Stimulated activated CD8-positive, alpha-beta memory T cell treated with anti-CD3 and anti-CD28 coated beads, Interleukin-15, amount 100 ng/mL, for 24 hours (primary cell): ENCODE results near the gene MAPK1.
"Not testable (repeated sequence)": the region's sequence is repeated elsewhere in the genome, so short reads cannot be mapped to it uniquely, and the experiment has no call there.

Experiments
- DNase-seq: peaks from one replicate; pipeline ENCODE4 v3.0.0-alpha.2; 2020; ENCODE audit warnings: low read depth

Gene MAPK1

GRCh38 chr22:21818487-21819182 is 48.8 kb downstream of the MAPK1 start:
- no peak for DNase-seq

- DNase-seq, result not testable (repeated sequence)
Measured at GRCh38 chr22:21817497-21817853, 50.0 kb downstream of the MAPK1 start.

GRCh38 chr22:21816787-21817496 is 50.5 kb downstream of the MAPK1 start:
- DNase-seq, result no peak

- DNase-seq, result no peak
Measured at GRCh38 chr22:21816472-21816786, 51.0 kb downstream of the MAPK1 start.

- DNase-seq, result no peak
Measured at GRCh38 chr22:21815958-21816357, 51.5 kb downstream of the MAPK1 start.

GRCh38 chr22:21815357-21815756 is 52.1 kb downstream of the MAPK1 start:
- DNase-seq, result no peak

- DNase-seq, result no peak
Measured at GRCh38 chr22:21811982-21812381, 55.5 kb downstream of the MAPK1 start.

GRCh38 chr22:21807544-21808529 is 59.6 kb downstream of the MAPK1 start:
- no peak for DNase-seq

- not testable (repeated sequence) for DNase-seq
Measured at GRCh38 chr22:21805325-21805724, 62.1 kb downstream of the MAPK1 start.

- no peak for DNase-seq
Measured at GRCh38 chr22:21803811-21804249, 63.6 kb downstream of the MAPK1 start.

- no peak for DNase-seq
Measured at GRCh38 chr22:21802673-21803072, 64.8 kb downstream of the MAPK1 start.

GRCh38 chr22:21802056-21802455 is 65.4 kb downstream of the MAPK1 start:
- no peak for DNase-seq

- DNase-seq, result not testable (repeated sequence)
Measured at GRCh38 chr22:21801304-21801644, 66.2 kb downstream of the MAPK1 start.

GRCh38 chr22:21800552-21801303 is 66.7 kb downstream of the MAPK1 start:
- no peak for DNase-seq

GRCh38 chr22:21797444-21798221 is 69.8 kb downstream of the MAPK1 start:
- DNase-seq, result no peak

- DNase-seq, result no peak
Measured at GRCh38 chr22:21796863-21797262, 70.6 kb downstream of the MAPK1 start.

- no peak for DNase-seq
Measured at GRCh38 chr22:21796231-21796630, 71.2 kb downstream of the MAPK1 start.

- DNase-seq, result not testable (repeated sequence)
Measured at GRCh38 chr22:21793716-21794115, 73.7 kb downstream of the MAPK1 start.

GRCh38 chr22:21791635-21792625 is 75.5 kb downstream of the MAPK1 start:
- no peak for DNase-seq
